Measurements from ENCODE around the gene PRUNE1.

- no peak for TF ChIP-seq CTCF (IDR thresholded peaks at IDR 0.05; ENCODE audit: low read depth, low read length)
- TF ChIP-seq POLR2A (IDR thresholded peaks at IDR 0.05; ENCODE audit: extremely low read depth, insufficient read length), result no peak
- no peak for TF ChIP-seq MAX (IDR thresholded peaks at IDR 0.05; ENCODE audit: low read depth, low read length)
Measured at GRCh38 chr1:151054971-151055547, 46.8 kb downstream of the PRUNE1 start.

All from NB4 (cell line).